Osteocyte (in vitro differentiated cells): ENCODE data around the gene DHRS13. TPM values are rescaled to one million over a fixed set of nuclear protein-coding genes. Genes with fewer than 3 reads are reported as not detected.

Experiments used
- DNase-seq: peaks from one replicate; pipeline ENCODE4 v3.0.0; 2021; ENCODE audit warnings: mixed read lengths; ENCODE audit not compliant: unreplicated experiment; ENCODE audit errors: extremely low spot score
- H3K27ac Mint-ChIP-seq: one replicate; pipeline ENCODE4 v1.8.0; 2021; ENCODE audit warnings: mild to moderate bottlenecking, mixed read lengths; ENCODE audit not compliant: unreplicated experiment
- H3K27me3 Mint-ChIP-seq: one replicate; pipeline ENCODE4 v1.8.0; 2021; ENCODE audit warnings: mixed read lengths; ENCODE audit not compliant: unreplicated experiment
- H3K36me3 Mint-ChIP-seq: one replicate; pipeline ENCODE4 v1.8.0; 2021; ENCODE audit warnings: mixed read lengths; ENCODE audit not compliant: unreplicated experiment
- H3K4me1 Mint-ChIP-seq: one replicate; pipeline ENCODE4 v1.8.0; 2021; ENCODE audit warnings: mixed read lengths; ENCODE audit not compliant: unreplicated experiment
- H3K4me3 Mint-ChIP-seq: one replicate; pipeline ENCODE4 v1.8.0; 2021; ENCODE audit warnings: mild to moderate bottlenecking, moderate library complexity, mixed read lengths; ENCODE audit not compliant: unreplicated experiment
- H3K9me3 Mint-ChIP-seq: one replicate; pipeline ENCODE4 v1.8.0; 2021; ENCODE audit warnings: mixed read lengths; ENCODE audit not compliant: unreplicated experiment
- total RNA-seq: library from RNA; stranded (reverse); gene quantifications from 2 replicates; pipeline ENCODE4 v1.2.1, GENCODE V29; 2021
- TF ChIP-seq, protein P1 (sequence below): fragments of 200-600 bp; sonication (generic); IDR thresholded peaks from 2 replicates; pipeline ENCODE4 v1.5.0; 2021; ENCODE audit warnings: antibody characterized with exemption, mild to moderate bottlenecking, moderate library complexity

The DHRS13 gene
- total RNA-seq, 1 donor from 2014 or later: 10.7 TPM

- DNase-seq: no peak
- H3K27ac Mint-ChIP-seq: peak overlapping the region; percentile 84
These were observed 43.4 kb upstream of the DHRS13 start for GRCh38 chr17:28946239-28946638.

DNA sequence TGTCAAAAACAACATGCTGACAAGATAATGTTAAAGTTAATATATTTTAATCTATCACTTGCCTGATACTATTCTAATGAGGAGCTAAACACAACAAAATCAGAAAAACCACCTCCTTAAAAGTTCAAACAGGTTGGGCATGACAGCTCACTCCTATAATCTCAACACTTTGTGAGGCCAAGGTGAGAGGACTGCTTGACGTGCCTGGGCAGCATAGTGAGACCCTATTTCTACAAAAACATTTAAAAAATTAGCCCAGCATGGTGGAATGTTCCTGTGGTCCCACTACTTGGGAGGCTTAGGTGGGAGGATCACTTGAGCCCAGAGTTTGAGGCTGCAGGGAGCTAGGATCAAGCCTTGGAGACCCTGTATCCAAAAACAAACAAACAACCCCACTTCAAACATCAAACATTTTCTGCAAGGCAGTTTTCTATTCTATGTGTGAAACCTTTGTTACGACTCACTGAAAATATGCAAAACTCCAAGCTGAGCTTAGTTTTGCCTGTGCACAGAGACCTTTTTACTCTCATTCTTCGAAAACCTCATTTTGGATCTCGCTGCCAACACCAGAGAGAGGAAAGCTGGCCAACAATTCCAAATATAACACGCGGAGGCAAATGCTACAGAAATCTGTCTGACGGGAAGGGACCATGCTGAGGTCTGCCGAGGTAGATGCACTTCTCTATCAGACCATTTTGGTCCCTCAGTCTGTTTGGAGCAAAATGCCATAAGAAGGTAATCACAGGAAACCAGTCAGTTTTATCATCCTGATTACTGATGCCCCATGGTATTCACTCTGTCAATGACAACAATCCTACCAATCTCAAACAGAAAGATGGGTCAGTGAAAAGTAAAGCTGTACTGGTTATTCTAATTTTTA lies 42.2 kb upstream of the DHRS13 start:
- no peak for DNase-seq
- Mint-ChIP-seq H3K27me3 (no peaks in the 10 kb centered on the region), H3K9me3 (no peaks in the 10 kb centered on the region), H3K4me3 (no peak overlapping the region), H3K4me1 (peaks cover 47% of the 10 kb centered on the region), H3K36me3 (peaks cover 14% of the 10 kb centered on the region), H3K27ac (peak overlapping the region; percentile 84)
- TF ChIP-seq, protein P1, sequence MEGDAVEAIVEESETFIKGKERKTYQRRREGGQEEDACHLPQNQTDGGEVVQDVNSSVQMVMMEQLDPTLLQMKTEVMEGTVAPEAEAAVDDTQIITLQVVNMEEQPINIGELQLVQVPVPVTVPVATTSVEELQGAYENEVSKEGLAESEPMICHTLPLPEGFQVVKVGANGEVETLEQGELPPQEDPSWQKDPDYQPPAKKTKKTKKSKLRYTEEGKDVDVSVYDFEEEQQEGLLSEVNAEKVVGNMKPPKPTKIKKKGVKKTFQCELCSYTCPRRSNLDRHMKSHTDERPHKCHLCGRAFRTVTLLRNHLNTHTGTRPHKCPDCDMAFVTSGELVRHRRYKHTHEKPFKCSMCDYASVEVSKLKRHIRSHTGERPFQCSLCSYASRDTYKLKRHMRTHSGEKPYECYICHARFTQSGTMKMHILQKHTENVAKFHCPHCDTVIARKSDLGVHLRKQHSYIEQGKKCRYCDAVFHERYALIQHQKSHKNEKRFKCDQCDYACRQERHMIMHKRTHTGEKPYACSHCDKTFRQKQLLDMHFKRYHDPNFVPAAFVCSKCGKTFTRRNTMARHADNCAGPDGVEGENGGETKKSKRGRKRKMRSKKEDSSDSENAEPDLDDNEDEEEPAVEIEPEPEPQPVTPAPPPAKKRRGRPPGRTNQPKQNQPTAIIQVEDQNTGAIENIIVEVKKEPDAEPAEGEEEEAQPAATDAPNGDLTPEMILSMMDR: no peak

More at GRCh38 chr17:28946239-28946638, 43.4 kb upstream of the DHRS13 start:
- H3K4me1 Mint-ChIP-seq: peaks cover 44% of the 10 kb centered on the region
- no peaks in the 10 kb centered on the region for H3K27me3 Mint-ChIP-seq
- H3K9me3 Mint-ChIP-seq: no peaks in the 10 kb centered on the region
- TF ChIP-seq, protein P1: no peak
- H3K4me3 Mint-ChIP-seq: peak overlapping the region; percentile 7
- peaks cover 10% of the 10 kb centered on the region for H3K36me3 Mint-ChIP-seq

- peaks cover 52% of the 10 kb centered on the region for H3K4me1 Mint-ChIP-seq
- H3K27ac Mint-ChIP-seq: peak overlapping the region; percentile 44
- TF ChIP-seq, protein P1: no peak
- no peaks in the 10 kb centered on the region for H3K9me3 Mint-ChIP-seq
- no peak for DNase-seq
- peaks cover 14% of the 10 kb centered on the region for H3K36me3 Mint-ChIP-seq
- no peak overlapping the region for H3K4me3 Mint-ChIP-seq
- no peaks in the 10 kb centered on the region for H3K27me3 Mint-ChIP-seq
These were observed 41.5 kb upstream of the DHRS13 start for GRCh38 chr17:28944343-28944742.

DNA sequence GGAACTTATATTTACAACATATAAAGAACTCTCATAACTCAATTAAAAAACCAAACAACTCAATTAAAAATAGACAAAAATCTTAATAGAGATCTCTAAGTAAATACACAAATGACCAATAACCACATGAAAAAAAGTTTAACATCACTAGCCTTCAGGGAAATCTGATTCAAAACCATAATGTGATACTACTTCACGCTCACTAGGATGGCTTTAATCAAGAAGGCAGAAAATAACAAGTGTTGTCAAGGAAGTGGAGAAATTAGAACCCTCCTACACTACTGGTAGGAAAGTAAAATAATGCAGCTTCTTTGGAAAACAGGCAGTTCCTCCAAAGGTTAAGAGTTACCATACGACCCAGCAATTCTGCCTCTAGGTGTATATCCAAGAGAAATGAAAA lies 40.0 kb upstream of the DHRS13 start:
- H3K27me3 Mint-ChIP-seq: no peaks in the 10 kb centered on the region
- peaks cover 14% of the 10 kb centered on the region for H3K36me3 Mint-ChIP-seq
- TF ChIP-seq, protein P1: no peak
- peaks cover 48% of the 10 kb centered on the region for H3K4me1 Mint-ChIP-seq
- no peak overlapping the region for H3K4me3 Mint-ChIP-seq
- H3K27ac Mint-ChIP-seq: no peak overlapping the region
- no peaks in the 10 kb centered on the region for H3K9me3 Mint-ChIP-seq
- DNase-seq: no peak

DNA sequence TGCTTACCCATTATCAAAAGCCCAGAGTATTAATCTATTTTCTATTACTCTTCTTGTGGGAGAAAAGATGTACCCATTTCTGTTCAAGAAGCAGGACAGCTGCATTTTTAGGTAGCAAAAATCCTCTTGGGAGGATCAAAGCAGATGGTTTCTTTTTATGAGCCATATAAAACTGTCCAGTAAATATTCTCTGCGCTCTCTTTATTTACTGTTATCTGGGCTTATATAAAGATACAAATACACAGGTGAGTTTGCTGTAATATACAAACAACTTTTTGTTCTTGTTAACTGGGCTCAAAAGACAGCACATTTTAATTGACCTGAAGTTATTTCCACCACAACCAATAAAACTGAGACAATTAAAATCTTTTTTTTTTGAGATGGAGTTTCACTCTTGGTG lies 38.4 kb upstream of the DHRS13 start:
- Mint-ChIP-seq H3K27me3 (no peaks in the 10 kb centered on the region), H3K36me3 (peaks cover 10% of the 10 kb centered on the region), H3K27ac (no peak overlapping the region), H3K9me3 (no peaks in the 10 kb centered on the region), H3K4me3 (no peak overlapping the region), H3K4me1 (peaks cover 39% of the 10 kb centered on the region)
- DNase-seq: no peak
- TF ChIP-seq, protein P1: no peak
